GM12878 (cell line): ENCODE data around the gene ARHGDIA.

Experiments
- CTCF ChIP-seq, 3 experiments: IDR thresholded peaks in 2 of 3; conservative IDR thresholded peaks in 1 of 3; 2 replicates each; pipeline ENCODE4 v1.5.1; 2011; ENCODE audit warnings: low read depth in 3 of 3, low read length in 3 of 3, mild to moderate bottlenecking in 3 of 3, control low read depth in 2 of 3, moderate library complexity in 2 of 3, inconsistent platforms in 1 of 3, mixed read lengths in 1 of 3; ENCODE audit not compliant: control insufficient read depth in 2 of 3, insufficient read depth in 1 of 3; ENCODE audit errors: extremely low read depth in 1 of 3
- EP300 ChIP-seq, 2 experiments: fragments of 150-350 bp in 1 of 2; IDR thresholded peaks; 2 replicates each; pipeline ENCODE4 v1.6.1; 2011 to 2012; ENCODE audit warnings: low read depth in 2 of 2, low read length in 2 of 2, borderline replicate concordance in 1 of 2, improper control_type of control experiment in 1 of 2, inconsistent platforms in 1 of 2; ENCODE audit not compliant: control insufficient read depth in 1 of 2
- POLR2AphosphoS5 ChIP-seq: IDR thresholded peaks from 2 replicates; pipeline ENCODE4 v1.6.1; 2011; ENCODE audit warnings: mild to moderate bottlenecking, low read length, inconsistent platforms
- USF2 ChIP-seq: IDR thresholded peaks from 2 replicates; pipeline ENCODE4 v1.6.1; 2011; ENCODE audit warnings: low read depth, low read length, improper control_type of control experiment, borderline replicate concordance
- ZNF274 ChIP-seq: IDR thresholded peaks from one replicate; pipeline ENCODE4 v1.8.0; 2011; ENCODE audit not compliant: insufficient read length, insufficient read depth
- ZSCAN29 ChIP-seq: fragments of 450-650 bp; IDR thresholded peaks from 2 replicates; pipeline ENCODE4 v1.6.1; 2017; ENCODE audit warnings: mild to moderate bottlenecking, moderate library complexity

GRCh38 chr17:81841866-81842265, 29.3 kb downstream of the ARHGDIA start:
- TF ChIP-seq EP300 (IDR thresholded peaks at IDR 0.05; ENCODE audit: borderline replicate concordance in 1 of 2, control insufficient read depth in 1 of 2, low read depth in 2 of 2, low read length in 2 of 2) (no peak), CTCF (IDR thresholded peaks at IDR 0.05 in 2 of 3, conservative IDR thresholded peaks at IDR 0.05 in 1 of 3; ENCODE audit: control insufficient read depth in 2 of 3, extremely low read depth in 1 of 3, insufficient read depth in 1 of 3, low read depth in 3 of 3, low read length in 3 of 3) (no peak), POLR2AphosphoS5 (no peak), USF2 (no peak), ZNF274 (no peak), ZSCAN29 (no peak)
